Epithelial cell of proximal tubule (primary cell): ENCODE results near the gene RNU1-3. TPM values are rescaled to one million over a fixed set of nuclear protein-coding genes. Genes with fewer than 3 reads are reported as not detected.
"Not testable (repeated sequence)": the region's sequence is repeated elsewhere in the genome, so short reads cannot be mapped to it uniquely, and the experiment has no call there.

Source experiments
- DNase-seq: peaks from one replicate; pipeline ENCODE4 v3.0.0-alpha.2; 2011; ENCODE audit warnings: low read depth
- H3K4me3 ChIP-seq: 2 replicates; pipeline ENCODE4 v1.5.1; 2011; ENCODE audit warnings: low read depth, mild to moderate bottlenecking, low read length
- total RNA-seq: library from RNA; depleted of rRNA; stranded (reverse); fragments of >200 nt; gene quantifications from 2 replicates; pipeline ENCODE4 v1.2.3, GENCODE V29; 2015
- TF ChIP-seq, protein P1 (sequence below): conservative IDR thresholded peaks from 2 replicates; pipeline ENCODE4 v1.5.1; 2012; ENCODE audit warnings: low read depth, mild to moderate bottlenecking, low read length

The RNU1-3 gene
- total RNA-seq, 1 donor from 2014 or later: under 0.01 TPM

DNA sequence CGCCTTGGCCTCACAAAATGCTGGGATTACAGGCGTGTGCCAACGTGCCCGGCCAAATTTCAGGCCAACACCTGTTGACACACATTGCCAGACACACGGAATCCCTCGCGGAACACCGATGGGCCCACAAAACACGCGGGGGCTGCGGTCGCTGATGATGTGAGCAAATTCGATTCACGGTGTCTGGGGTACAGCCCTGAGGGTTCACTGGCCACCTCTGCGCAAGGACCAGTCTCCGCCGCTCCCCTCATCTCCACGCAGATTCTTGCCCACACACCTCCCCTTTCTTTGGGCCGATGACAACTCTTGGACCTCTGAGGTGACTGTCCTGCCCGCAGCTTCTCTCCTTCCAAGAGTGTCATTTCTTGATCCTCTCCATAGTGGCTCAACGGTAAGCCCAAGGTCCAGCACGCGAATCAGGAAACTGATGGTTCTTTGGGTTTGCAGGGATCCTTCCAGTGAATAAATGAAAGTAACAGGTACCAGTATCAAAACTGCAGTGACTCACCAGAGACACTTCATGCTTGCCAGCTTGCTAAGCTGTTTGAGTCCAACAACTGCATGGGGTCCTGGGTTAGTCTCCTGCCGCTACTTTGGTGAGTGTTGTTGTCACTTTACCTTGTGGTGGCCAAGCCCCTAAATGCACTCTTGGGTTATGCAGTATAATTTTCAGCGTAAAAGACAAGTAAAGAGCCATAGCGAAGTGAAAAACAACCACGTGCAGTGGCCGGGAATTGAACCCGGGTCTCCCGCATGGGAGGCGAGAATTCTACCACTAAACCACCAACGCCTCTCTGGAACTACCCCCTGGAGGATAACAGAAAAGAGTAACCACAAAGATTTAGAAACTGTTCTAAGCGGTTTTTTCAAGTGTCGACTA lies 11.0 kb upstream of the RNU1-3 start:
- no peak overlapping the region for H3K4me3 ChIP-seq
- no peak for DNase-seq

DNA sequence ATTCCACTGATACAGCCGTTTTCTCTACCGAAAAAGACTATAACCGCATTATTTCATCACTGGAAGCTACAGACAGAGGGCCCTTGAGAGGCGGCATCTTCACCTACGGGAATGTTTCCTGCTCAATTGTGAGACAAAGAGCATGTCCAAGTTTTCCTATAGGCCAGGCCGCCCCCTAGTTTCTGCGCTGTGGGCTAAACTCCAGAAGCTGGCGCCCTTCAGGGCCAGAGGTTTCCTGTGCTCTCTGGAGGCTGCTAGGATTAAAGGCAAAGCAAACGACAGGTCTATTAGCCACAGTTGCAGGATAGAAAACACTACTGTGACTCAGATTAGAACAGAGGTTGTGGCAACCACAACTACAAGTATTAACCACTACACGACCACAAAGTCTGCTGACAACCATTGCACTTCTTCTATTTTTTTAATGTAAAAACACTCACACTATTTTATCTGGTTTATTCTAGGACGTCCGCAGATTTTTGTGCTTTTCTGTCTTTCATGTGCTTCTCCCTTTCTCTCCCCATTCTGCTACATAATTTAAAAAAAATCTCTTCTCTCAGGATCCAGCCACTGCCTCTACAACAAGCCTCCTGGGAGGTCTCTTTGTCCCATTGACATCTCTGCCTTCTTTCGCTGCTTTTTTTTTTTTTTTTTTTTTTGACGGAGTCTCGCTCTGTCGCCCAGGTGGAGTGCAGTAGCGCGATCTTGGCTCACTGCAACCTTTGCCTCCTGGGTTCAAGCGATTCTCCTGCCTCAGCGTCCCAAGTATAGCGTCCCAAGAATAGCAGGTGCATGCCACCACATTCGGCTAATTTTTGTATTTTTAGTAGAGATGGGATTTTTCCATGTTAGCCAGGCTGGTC lies 10.1 kb upstream of the RNU1-3 start:
- not testable (repeated sequence) for DNase-seq, H3K4me3 ChIP-seq

More for the DNA sequence above, 11.0 kb upstream of the RNU1-3 start:
- TF ChIP-seq, protein P1, sequence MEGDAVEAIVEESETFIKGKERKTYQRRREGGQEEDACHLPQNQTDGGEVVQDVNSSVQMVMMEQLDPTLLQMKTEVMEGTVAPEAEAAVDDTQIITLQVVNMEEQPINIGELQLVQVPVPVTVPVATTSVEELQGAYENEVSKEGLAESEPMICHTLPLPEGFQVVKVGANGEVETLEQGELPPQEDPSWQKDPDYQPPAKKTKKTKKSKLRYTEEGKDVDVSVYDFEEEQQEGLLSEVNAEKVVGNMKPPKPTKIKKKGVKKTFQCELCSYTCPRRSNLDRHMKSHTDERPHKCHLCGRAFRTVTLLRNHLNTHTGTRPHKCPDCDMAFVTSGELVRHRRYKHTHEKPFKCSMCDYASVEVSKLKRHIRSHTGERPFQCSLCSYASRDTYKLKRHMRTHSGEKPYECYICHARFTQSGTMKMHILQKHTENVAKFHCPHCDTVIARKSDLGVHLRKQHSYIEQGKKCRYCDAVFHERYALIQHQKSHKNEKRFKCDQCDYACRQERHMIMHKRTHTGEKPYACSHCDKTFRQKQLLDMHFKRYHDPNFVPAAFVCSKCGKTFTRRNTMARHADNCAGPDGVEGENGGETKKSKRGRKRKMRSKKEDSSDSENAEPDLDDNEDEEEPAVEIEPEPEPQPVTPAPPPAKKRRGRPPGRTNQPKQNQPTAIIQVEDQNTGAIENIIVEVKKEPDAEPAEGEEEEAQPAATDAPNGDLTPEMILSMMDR: no peak

DNA sequence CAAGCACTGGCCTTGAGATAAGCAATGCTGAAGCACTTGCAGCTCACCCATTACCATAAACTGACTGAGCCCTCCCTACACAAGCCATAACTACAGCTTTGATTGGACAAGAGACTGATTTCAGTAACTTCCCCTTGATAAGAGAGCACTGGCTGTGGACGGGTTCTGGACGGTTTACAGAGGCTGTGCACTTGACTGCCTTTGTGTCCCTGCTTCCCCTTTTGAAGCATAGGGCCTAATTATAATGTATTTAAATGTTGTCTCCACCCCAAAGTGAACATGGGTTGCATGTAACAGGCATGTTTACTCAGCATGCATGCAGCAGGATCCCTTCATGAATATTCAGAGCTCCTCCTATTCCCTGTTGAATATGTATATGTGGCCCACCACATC lies 8.4 kb upstream of the RNU1-3 start:
- H3K4me3 ChIP-seq, DNase-seq: not testable (repeated sequence)

DNA sequence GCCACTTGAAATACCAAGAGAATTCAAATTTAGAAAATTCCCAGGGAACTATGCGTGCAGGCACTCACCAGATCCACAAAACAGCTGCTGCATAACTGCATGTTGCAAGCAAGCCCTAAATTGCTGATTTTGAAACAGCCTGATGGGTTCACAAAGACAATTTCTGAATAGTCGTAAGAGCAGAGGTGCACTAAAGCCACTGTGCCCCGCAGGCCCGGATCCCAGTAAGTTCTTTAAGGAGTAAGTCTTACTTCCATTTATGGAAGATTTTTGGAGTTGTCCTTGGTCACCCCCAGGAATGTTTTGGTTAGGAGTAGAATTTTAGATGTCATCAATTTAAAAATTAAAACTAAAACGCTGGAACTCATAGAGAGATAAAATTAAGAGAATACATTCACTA lies 7.2 kb upstream of the RNU1-3 start:
- DNase-seq, H3K4me3 ChIP-seq: not testable (repeated sequence)

DNA sequence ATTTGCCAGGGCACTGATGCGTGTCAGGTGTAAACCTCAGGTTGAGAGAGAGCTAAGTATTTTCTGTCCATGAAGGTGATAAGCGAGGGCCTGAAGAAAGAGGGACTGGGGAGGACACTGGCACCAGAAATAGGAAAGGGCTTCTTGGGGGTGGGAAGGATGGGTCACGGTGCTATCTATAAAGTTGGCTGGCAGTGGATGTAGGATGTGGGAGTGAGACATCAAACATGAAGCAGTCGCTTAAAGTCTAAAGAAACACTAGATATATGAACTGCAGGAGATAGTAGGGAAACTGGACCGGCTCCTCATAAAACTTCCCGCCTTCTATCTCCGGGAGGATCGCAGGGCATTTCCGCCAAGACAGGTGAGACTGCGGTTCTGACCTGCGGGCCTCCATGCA lies 912 bp downstream of the RNU1-3 start:
- not testable (repeated sequence) for DNase-seq, H3K4me3 ChIP-seq

DNA sequence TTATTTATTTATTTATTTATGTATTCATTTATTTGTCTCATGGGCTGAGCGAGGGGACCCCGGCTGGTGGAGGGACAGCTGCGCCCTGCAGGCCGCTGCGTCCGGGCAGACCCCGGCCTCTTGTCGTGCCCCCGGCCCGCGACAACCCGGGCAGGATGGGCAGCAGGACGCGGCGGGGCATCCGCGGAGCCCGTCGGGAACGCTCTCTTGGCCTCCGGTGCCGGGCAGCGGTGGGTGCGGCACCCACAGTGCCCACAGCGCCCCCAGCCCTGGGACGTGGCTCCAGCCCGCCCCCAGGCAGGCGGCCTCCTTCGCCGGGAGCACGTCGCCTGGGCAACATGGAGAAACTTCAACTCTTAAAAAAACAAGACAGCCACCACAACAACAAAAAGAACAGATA lies 8.5 kb downstream of the RNU1-3 start:
- not testable (repeated sequence) for H3K4me3 ChIP-seq

DNA sequence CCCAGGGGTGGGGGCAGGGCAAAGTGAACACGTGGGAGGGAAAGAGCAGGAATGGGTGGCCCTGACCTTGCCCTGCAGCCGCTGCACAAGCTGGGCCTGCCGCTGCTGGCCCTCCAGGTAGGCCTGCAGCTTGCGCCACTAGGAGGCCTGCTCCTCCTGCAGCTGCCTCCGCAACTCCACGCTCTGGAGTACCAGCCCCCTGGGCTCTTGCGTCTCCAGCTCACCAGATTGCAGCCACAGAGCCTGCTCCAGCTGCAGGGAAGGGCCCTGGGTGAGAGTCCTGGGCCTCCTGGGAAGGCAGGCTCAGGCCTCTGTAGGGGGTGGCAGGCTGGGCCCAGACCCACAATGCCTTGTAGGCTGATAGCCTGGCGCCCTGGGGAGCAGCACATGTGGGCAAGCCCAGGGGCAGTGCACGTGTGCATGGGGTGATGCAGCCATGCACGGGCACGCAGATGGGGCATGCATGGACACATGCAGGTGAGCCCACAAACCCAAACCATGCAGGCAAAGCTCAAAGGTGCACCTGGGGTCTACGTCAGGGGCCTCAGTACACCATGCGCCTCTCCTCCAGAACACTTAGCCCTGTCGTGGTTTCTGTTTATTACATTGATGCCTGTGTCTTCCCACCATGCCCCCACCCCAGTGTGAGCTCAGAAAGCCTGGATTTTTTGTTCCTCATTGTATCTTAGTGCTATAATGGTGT lies 9.6 kb downstream of the RNU1-3 start:
- DNase-seq, H3K4me3 ChIP-seq: not testable (repeated sequence)

More for the DNA sequence above, 8.5 kb downstream of the RNU1-3 start:
- not testable (repeated sequence) for DNase-seq

DNA sequence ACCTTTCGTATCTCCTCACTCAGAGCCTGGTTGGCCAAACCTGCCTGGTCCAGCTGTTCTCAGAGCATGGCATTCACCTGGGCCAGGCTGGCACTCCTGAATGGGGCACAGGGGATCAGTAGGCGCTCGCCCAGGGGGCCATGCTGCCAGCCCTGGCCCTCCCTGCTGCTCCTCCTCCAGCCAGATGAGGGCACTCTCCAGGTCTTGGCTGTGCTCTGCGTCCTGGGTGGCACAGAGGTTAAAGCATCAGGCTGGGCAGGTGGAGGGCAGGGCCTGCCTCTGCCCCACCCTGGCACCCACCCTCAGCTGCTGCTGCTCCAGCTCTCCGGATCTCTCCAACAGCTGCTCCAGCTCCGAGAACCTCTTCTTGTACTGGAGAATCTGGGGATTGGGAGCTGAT lies 10.2 kb downstream of the RNU1-3 start:
- not testable (repeated sequence) for DNase-seq, H3K4me3 ChIP-seq

DNA sequence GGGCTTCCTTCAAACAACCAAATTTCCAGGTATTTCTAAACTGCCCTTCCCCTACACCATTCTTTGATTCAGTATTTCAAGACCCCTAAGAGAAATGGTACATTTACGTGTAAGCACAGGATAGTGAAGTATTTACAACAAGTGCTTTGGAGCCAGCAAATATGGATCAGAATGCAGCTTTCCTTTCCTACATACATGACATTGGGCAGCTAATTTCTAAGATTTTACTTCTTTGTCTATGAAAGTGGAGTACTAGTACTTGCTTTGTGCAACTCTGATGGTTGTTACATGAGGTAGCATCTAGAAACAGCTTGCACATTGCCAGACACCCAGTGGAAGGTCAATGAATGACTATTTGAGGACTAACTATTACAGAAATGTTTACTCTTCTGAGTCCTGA lies 15.2 kb downstream of the RNU1-3 start:
- not testable (repeated sequence) for H3K4me3 ChIP-seq, DNase-seq
- TF ChIP-seq, protein P1: peak; percentile 19

DNA sequence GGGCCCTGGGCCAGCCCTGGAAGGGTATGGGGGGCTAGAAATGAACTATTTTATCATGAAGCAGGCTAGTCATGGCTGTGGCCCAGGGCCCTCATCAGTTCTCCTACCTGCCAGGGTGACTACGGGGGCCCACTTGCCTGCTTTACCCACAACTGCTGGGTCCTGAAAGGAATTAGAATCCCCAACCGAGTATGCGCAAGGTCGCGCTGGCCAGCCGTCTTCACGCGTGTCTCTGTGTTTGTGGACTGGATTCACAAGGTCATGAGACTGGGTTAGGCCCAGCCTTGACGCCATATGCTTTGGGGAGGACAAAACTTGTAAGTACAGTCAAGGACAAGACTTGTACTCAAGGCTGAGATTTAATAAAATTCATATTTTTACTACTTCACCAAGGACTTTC lies 16.8 kb downstream of the RNU1-3 start:
- not testable (repeated sequence) for H3K4me3 ChIP-seq, DNase-seq

DNA sequence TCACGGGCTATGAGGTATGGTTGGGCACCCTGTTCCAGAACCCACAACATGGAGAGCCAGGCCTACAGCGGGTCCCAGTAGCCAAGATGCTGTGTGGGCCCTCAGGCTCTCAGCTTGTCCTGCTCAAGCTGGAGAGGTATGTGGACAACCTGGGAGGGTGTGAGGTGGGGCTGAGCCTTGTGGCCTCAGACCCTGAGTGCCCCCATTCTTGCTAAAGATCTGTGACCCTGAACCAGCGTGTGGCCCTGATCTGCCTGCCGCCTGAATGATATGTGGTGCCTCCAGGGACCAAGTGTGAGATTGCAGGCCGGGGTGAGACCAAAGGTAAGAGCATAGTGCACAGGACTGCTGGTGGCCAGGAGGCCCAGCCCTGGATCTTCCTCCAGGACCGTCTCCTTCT lies 17.4 kb downstream of the RNU1-3 start:
- not testable (repeated sequence) for H3K4me3 ChIP-seq, DNase-seq

DNA sequence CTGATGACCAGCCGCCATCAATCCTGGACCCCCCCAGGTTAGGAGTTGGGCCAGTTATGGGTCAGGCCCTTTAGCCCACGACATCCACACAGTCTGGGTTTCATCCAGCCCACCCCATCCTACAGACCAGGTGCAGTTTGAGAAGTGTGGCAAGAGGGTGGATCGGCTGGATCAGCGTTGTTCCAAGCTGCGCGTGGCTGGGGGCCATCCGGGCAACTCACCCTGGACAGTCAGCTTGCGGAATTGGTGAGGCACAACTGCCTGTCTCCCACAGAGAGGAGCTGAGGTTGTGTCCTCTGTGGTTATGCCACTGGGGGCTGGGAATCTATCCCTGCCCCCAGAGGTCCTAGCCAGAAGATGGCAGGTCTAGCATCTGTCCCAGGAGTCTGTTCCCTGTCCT lies 18.0 kb downstream of the RNU1-3 start:
- DNase-seq, H3K4me3 ChIP-seq: not testable (repeated sequence)

DNA sequence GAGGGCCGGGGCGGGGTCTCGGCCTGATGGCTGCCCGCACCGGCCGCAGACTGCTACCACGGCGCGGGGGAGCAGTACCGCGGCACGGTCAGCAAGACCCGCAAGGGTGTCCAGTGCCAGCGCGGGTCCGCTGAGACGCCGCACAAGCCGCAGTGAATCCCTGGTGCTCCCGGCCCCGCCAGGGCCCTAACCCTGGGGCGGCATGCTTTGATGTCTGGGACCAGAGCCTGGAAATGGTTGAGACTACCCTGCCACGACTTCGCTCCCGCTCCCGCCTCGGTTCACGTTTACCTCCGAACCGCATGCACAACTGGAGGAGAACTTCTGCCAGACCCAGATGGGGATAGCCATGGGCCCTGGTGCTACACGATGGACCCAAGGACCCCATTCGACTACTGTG lies 18.5 kb downstream of the RNU1-3 start:
- H3K4me3 ChIP-seq, DNase-seq: not testable (repeated sequence)

DNA sequence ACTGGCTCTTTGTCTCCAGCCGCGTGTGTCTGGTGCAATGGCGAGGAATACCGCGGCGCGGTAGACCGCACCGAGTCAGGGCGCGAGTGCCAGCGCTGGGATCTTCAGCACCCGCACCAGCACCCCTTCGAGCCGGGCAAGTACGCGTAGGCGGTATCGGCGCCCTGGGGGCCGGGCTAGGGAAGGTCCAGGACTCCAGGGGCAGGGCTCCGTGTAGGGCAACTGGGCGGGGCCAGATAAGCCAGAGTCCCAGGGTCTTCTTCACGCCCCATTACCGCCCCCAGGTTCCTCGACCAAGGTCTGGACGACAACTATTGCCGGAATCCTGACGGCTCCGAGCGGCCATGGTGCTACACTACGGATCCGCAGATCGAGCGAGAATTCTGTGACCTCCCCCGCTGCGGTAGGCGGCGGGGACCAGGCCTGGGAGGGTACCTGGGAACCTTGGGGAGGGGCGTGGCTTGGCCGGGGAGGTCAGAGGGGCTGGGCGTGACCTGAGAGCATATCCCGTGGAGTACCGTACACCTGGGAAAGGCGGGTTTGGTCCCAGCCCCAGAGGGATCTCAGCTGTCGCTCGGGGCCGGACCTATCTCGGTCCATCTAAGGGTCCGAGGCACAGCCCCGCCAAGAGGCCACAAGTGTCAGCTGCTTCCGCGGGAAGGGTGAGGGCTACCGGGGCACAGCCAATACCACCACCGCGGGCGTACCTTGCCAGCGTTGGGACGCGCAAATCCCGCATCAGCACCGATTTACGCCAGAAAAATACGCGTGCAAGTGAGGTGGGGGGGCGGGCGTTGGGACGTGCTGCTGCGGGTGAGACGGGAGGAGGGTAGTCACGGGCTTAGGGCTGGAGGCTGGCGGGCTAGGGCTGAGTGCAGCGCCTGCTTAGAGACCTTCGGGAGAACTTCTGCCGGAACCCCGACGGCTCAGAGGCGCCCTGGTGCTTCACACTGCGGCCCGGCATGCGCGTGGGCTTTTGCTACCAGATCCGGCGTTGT lies 19.3 kb downstream of the RNU1-3 start:
- DNase-seq, H3K4me3 ChIP-seq: not testable (repeated sequence)

DNA sequence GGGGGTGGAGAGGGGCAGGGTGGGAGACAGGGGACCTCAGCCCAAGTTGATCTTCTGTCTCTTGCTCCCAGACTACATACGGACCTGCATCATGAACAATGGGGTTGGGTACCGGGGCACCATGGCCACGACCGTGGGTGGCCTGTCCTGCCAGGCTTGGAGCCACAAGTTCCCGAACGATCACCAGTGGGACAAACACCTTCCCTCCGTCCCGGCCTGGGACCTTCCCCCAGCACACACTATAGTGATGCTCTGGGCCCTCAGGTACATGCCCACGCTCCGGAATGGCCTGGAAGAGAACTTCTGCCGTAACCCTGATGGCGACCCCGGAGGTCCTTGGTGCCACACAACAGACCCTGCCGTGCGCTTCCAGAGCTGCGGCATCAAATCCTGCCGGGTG lies 20.0 kb downstream of the RNU1-3 start:
- DNase-seq, H3K4me3 ChIP-seq: not testable (repeated sequence)
